Nasal cavity respiratory epithelium epithelial cell of viscerocranial mucosa (primary cell): ENCODE data around the gene PRB3. TPM values are rescaled to one million over a fixed set of nuclear protein-coding genes. Genes with fewer than 3 reads are reported as not detected.

Experiments used
- total RNA-seq: library from RNA; depleted of rRNA; stranded (reverse); fragments of >200 nt; gene quantifications from 2 replicates; pipeline ENCODE4 v1.2.3, GENCODE V29; 2014

Gene PRB3
- not detected in 2 replicates for total RNA-seq

GRCh38 chr12:11269607-11270006 lies at the start of gene PRB3:
Gene PRB3, minus strand, starts transcription at chr12:11269707. Its CDS starts 38 bp downstream, at chr12:11269669.

DNA sequence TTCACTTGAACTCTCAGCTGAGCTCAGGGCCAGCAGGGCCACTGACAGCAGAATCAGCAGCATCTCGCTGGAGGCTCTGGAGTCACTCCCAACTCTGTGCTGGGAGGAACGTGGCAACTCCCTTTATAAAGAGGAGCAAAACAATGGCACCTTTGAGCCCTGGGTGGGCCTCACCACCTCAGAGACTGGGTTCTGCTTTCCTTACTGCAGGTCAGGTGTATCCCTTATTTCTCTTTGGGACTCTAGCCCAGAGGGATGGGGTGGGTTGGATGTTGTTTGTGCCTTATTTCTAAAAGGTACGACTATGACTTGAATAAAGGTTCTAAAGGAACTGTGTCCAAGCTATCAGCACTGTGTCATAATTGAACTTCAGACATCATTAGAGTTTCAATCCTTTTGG lies 40.8 kb upstream of the PRB3 start, which contains the start of gene PRB4:
Gene PRB4 (minus strand): TSS at position 101 of the 400 bp plus-strand sequence. CDS start 38 bp downstream, at position 63.

Other genes with a start within 250 kb of the PRB3 start
- 0.34 and 7.6 TPM in 2 replicates for gene TAS2R19, start 247.1 kb downstream of the PRB3 start, total RNA-seq
- 0.68 and 5.6 TPM in 2 replicates for gene TAS2R31, start 238.3 kb downstream of the PRB3 start, total RNA-seq
- 0.34 and 5.1 TPM in 2 replicates for gene TAS2R46, start 207.4 kb downstream of the PRB3 start, total RNA-seq
- gene TAS2R43, start 177.4 kb downstream of the PRB3 start, total RNA-seq, result 0.34 TPM in 1 of 2 replicates, not detected in the other
- 0.68 and 8.0 TPM in 2 replicates for gene TAS2R30, start 135.1 kb downstream of the PRB3 start, total RNA-seq
- 3.8 and 5.2 TPM in 2 replicates for gene SMIM10L1, start 98.5 kb downstream of the PRB3 start, total RNA-seq
- not detected in 2 replicates for gene TAS2R42, start 82.8 kb downstream of the PRB3 start, total RNA-seq
- not detected in 2 replicates for gene PRB4, start 40.7 kb upstream of the PRB3 start, total RNA-seq
- gene PRB2, start 125.9 kb upstream of the PRB3 start, total RNA-seq, result not detected in 2 replicates